ENCODE data around the gene TMEM131.

DNA sequence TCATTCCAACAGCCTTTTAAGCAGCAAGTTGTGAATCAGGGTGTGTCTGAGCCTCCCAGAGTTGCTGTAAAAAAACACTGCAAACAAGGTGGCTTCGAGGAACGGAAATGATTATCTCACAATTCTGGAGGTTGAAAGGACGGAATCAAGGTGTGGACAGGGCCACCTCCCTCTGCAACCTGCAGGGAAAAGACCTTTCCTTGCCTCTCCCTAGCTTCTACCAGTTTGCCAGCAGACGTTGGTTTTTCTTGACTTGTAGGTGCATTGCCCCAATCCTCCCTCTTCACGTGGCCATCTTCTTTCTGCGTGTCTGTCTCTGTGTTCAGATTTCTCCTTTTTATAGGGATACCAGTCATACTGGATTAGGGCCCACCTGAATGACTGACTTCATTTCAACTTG is 24.8 kb upstream of the TMEM131 start:
- TF ChIP-seq, protein P1, sequence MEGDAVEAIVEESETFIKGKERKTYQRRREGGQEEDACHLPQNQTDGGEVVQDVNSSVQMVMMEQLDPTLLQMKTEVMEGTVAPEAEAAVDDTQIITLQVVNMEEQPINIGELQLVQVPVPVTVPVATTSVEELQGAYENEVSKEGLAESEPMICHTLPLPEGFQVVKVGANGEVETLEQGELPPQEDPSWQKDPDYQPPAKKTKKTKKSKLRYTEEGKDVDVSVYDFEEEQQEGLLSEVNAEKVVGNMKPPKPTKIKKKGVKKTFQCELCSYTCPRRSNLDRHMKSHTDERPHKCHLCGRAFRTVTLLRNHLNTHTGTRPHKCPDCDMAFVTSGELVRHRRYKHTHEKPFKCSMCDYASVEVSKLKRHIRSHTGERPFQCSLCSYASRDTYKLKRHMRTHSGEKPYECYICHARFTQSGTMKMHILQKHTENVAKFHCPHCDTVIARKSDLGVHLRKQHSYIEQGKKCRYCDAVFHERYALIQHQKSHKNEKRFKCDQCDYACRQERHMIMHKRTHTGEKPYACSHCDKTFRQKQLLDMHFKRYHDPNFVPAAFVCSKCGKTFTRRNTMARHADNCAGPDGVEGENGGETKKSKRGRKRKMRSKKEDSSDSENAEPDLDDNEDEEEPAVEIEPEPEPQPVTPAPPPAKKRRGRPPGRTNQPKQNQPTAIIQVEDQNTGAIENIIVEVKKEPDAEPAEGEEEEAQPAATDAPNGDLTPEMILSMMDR (conservative IDR thresholded peaks at IDR 0.05; ENCODE audit: low read depth, low read length) = no peak
- TF ChIP-seq EZH2 (IDR thresholded peaks at IDR 0.05; ENCODE audit: borderline replicate concordance, low read depth, low read length, poor library complexity, severe bottlenecking) = no peak
